NB4 (cell line): Measurements from ENCODE around the gene PKNOX2.

Experiments used
- MYC ChIP-seq: IDR thresholded peaks from 2 replicates; pipeline ENCODE4 v1.6.1; 2011; ENCODE audit warnings: low read depth, low read length
- POLR2A ChIP-seq: IDR thresholded peaks from 2 replicates; pipeline ENCODE4 v1.6.1; 2011; ENCODE audit warnings: mild to moderate bottlenecking; ENCODE audit not compliant: insufficient read length; ENCODE audit errors: extremely low read depth

- TF ChIP-seq POLR2A (no peak), MYC (no peak)
These were observed 265.5 kb downstream of the PKNOX2 start for GRCh38 chr11:125429807-125430678.
